Astrocyte of the cerebellum (primary cell): Measurements from ENCODE around the gene BATF2.
"Not testable (repeated sequence)": the region's sequence is repeated elsewhere in the genome, so short reads cannot be mapped to it uniquely, and the experiment has no call there.

Experiments used
- DNase-seq: peaks from one replicate; pipeline ENCODE4 v3.0.0-alpha.2; 2011; ENCODE audit warnings: low read depth
- H3K4me3 ChIP-seq: 2 replicates; pipeline ENCODE4 v1.5.1; 2011; ENCODE audit warnings: mild to moderate bottlenecking, low read depth, low read length, moderate library complexity
- in situ Hi-C: cut with HindIII; loops from 2 replicates; pipeline ENCODE4 v1.10.0; 2017; ENCODE audit warnings: low sequenced_read_pairs
- TF ChIP-seq, protein P1 (sequence below): IDR thresholded peaks from 2 replicates; pipeline ENCODE4 v1.5.1; 2012; ENCODE audit warnings: low read length, low read depth, moderate library complexity, mild to moderate bottlenecking; ENCODE audit errors: missing control alignments

Gene BATF2

GRCh38 chr11:64994318-64994717 is 2.5 kb downstream of the BATF2 start:
- H3K4me3 ChIP-seq: no peak overlapping the region
- in situ Hi-C loops: no loop called here
- TF ChIP-seq, protein P1, sequence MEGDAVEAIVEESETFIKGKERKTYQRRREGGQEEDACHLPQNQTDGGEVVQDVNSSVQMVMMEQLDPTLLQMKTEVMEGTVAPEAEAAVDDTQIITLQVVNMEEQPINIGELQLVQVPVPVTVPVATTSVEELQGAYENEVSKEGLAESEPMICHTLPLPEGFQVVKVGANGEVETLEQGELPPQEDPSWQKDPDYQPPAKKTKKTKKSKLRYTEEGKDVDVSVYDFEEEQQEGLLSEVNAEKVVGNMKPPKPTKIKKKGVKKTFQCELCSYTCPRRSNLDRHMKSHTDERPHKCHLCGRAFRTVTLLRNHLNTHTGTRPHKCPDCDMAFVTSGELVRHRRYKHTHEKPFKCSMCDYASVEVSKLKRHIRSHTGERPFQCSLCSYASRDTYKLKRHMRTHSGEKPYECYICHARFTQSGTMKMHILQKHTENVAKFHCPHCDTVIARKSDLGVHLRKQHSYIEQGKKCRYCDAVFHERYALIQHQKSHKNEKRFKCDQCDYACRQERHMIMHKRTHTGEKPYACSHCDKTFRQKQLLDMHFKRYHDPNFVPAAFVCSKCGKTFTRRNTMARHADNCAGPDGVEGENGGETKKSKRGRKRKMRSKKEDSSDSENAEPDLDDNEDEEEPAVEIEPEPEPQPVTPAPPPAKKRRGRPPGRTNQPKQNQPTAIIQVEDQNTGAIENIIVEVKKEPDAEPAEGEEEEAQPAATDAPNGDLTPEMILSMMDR: no peak
- no peak for DNase-seq

DNA sequence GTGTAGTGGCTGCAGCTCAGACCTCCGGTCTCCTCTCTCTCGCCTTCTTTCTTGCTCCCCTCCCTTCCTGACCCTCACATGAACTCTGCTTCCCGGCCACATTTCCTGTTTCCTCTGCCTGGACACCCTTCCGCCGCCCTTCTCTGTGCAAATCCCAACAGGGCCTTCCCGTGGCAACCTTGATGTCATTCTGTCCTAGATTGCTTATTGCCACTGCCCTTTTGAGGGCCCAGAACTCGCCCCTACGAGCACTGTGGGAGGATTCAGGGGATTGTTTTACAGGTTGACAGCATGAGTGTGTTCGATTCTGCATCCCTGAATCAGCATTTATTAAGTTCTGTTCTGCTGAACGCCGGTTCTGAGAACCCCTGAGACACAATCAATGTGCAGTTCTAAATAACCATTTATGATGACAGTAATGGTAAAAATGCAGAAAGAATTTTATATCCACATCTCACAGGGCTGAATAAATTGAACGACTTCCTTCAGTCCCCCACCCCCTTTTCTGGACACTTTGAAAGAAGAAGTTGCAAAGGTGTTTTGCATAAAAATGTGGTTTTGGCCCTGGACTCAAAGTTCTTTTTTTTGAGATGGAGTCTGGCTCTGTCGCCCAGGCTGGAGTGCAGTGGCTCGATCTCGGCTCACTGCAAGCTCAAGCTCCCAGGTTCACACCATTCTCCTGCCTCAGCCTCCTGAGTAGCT is 6.4 kb downstream of the BATF2 start:
- TF ChIP-seq, protein P1: no peak
- DNase-seq: no peak
- H3K4me3 ChIP-seq: no peak overlapping the region
- in situ Hi-C loops: no loop called here

- in situ Hi-C loops: no loop called here
- no peak overlapping the region for H3K4me3 ChIP-seq
- no peak for DNase-seq
- TF ChIP-seq, protein P1: no peak
Observed at GRCh38 chr11:64989416-64989815, 7.4 kb downstream of the BATF2 start.

DNA sequence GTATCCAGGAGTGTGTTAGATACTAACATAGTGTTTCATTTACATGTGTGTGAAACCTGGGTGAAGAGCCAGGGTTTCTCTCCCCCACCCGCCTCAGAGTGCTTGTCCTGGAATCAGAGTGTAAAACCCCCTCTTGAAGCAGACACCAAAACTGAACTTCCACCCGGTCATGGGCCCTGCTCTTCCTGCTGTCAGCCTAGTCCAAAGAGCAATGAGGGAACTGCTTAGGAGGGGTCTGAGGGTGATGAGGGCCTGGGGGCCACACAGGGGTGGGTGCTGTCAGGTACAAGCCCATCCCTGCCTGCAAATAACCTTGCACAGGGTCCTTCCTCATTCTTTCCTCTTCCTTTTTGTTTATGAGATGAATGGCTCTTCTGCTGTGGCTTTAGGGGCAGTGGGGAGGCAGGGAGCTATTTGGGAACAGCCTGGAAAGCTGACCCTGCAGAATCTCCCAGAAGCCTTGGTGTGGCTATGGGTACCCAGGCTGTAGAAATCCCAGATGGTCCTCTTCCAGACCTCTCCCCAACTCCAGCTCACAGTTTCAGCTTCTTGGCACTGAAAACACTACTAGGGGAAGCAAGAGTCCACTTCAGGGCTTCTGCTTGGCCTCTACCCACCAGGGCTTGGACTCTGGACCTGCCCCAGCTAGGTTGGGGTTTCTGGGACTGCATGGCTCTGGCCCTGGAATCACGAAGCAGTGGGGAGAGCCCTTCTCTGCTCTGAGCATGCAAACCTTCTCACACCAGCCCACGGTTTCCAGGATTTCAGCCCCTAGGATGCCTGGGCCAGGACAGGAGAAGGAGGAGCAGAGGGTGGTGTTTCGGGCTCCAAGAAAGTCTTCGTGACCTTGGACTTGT is 8.5 kb downstream of the BATF2 start:
- no peak overlapping the region for H3K4me3 ChIP-seq
- in situ Hi-C loops: no loop called here
- DNase-seq: no peak
- TF ChIP-seq, protein P1: no peak

- DNase-seq, in situ Hi-C loops, H3K4me3 ChIP-seq: not testable (repeated sequence)
Observed at GRCh38 chr11:64983339-64983738, 13.4 kb downstream of the BATF2 start.

- no peak overlapping the region for H3K4me3 ChIP-seq
- TF ChIP-seq, protein P1: no peak
- no peak for DNase-seq
- in situ Hi-C loops: no loop called here
Observed at GRCh38 chr11:64976651-64977050, 20.1 kb downstream of the BATF2 start.

DNA sequence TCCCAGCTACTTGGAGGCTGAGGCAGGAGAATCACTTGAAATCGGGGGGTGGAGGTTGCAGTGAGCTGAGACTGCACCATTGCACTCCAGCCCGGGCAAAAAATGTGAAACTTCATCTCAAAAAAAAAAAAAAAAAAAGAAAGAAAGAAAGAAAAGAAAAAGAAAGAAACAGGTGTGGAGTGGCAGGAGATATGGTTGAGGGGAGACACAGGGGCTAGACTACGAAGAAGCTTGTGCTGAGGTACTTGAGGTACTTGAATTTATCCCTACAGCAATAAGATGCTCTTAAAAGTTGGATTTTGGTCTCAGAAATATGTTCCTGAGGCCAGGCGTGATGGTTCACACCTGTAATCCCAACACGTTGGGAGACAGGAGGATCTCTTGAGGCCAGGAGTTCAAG is 22.6 kb downstream of the BATF2 start:
- TF ChIP-seq, protein P1: no peak
- in situ Hi-C loops: no loop called here
- no peak overlapping the region for H3K4me3 ChIP-seq
- DNase-seq: no peak
